ENCODE data around the gene LHFPL6.

Gene LHFPL6

GRCh38 chr13:39602277-39602613, 748 bp downstream of the LHFPL6 start:
- H3K36me3 ChIP-seq (ENCODE audit: insufficient read depth, low read length): no peaks in the 10 kb centered on the region
- H2AFZ ChIP-seq (ENCODE audit: low read length): no peak overlapping the region
- H3K9ac ChIP-seq (ENCODE audit: low read length): no peak overlapping the region
- 0 out of 2 replicates have a peak, but pooled peaks cover 4% of the 10 kb centered on the region for H3K27me3 ChIP-seq (ENCODE audit: insufficient read depth, low read length)
- H3K4me2 ChIP-seq (ENCODE audit: low read length): peak overlapping the region; percentile 46; the same call in 1 of the 2 replicates
- no peaks in the 10 kb centered on the region for H3F3A ChIP-seq (ENCODE audit: insufficient read depth, low read length)
- H3K4me3 ChIP-seq (ENCODE audit: low read depth, low read length, poor library complexity, severe bottlenecking): peak overlapping the region; percentile 33
- H3K4me1 ChIP-seq (ENCODE audit: insufficient read depth, low read length, severe bottlenecking): no peaks in the 10 kb centered on the region
- H4K20me1 ChIP-seq (ENCODE audit: insufficient read depth, low read length): no peaks in the 10 kb centered on the region
- TF ChIP-seq, protein P1, sequence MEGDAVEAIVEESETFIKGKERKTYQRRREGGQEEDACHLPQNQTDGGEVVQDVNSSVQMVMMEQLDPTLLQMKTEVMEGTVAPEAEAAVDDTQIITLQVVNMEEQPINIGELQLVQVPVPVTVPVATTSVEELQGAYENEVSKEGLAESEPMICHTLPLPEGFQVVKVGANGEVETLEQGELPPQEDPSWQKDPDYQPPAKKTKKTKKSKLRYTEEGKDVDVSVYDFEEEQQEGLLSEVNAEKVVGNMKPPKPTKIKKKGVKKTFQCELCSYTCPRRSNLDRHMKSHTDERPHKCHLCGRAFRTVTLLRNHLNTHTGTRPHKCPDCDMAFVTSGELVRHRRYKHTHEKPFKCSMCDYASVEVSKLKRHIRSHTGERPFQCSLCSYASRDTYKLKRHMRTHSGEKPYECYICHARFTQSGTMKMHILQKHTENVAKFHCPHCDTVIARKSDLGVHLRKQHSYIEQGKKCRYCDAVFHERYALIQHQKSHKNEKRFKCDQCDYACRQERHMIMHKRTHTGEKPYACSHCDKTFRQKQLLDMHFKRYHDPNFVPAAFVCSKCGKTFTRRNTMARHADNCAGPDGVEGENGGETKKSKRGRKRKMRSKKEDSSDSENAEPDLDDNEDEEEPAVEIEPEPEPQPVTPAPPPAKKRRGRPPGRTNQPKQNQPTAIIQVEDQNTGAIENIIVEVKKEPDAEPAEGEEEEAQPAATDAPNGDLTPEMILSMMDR (IDR thresholded peaks at IDR 0.05; ENCODE audit: low read length): no peak
- no peak for TF ChIP-seq EZH2 (IDR thresholded peaks at IDR 0.05; ENCODE audit: borderline replicate concordance, low read length)
- no peaks in the 10 kb centered on the region for H3K9me3 ChIP-seq (ENCODE audit: low read length)
- H3K79me2 ChIP-seq (ENCODE audit: insufficient read depth, low read length): no peaks in the 10 kb centered on the region
- H3K27ac ChIP-seq (ENCODE audit: low read depth, low read length, poor library complexity, severe bottlenecking): no peak overlapping the region
- no peaks in the 10 kb centered on the region for H3K9me2 ChIP-seq (ENCODE audit: low read depth, low read length)

GRCh38 chr13:39601636-39602035, 1.4 kb downstream of the LHFPL6 start:
- Histone ChIP-seq H4K20me1 (ENCODE audit: insufficient read depth, low read length) (no peaks in the 10 kb centered on the region), H3K9me2 (ENCODE audit: low read depth, low read length) (no peaks in the 10 kb centered on the region), H3K4me1 (ENCODE audit: insufficient read depth, low read length, severe bottlenecking) (no peaks in the 10 kb centered on the region), H3K9ac (ENCODE audit: low read length) (no peak overlapping the region), H3K79me2 (ENCODE audit: insufficient read depth, low read length) (no peaks in the 10 kb centered on the region), H3K9me3 (ENCODE audit: low read length) (no peaks in the 10 kb centered on the region), H3F3A (ENCODE audit: insufficient read depth, low read length) (no peaks in the 10 kb centered on the region), H3K4me2 (ENCODE audit: low read length) (no peak overlapping the region), H2AFZ (ENCODE audit: low read length) (no peak overlapping the region), H3K27ac (ENCODE audit: low read depth, low read length, poor library complexity, severe bottlenecking) (no peak overlapping the region), H3K4me3 (ENCODE audit: low read depth, low read length, poor library complexity, severe bottlenecking) (no peak overlapping the region), H3K36me3 (ENCODE audit: insufficient read depth, low read length) (no peaks in the 10 kb centered on the region), H3K27me3 (ENCODE audit: insufficient read depth, low read length) (0 out of 2 replicates have a peak, but pooled peaks cover 4% of the 10 kb centered on the region)
- TF ChIP-seq, protein P1 (IDR thresholded peaks at IDR 0.05; ENCODE audit: low read length): no peak
- TF ChIP-seq EZH2 (IDR thresholded peaks at IDR 0.05; ENCODE audit: borderline replicate concordance, low read length): no peak

- H3K9me2 ChIP-seq (ENCODE audit: low read depth, low read length): no peaks in the 10 kb centered on the region
- H3K4me2 ChIP-seq (ENCODE audit: low read length): no peak overlapping the region
- H3K36me3 ChIP-seq (ENCODE audit: insufficient read depth, low read length): no peaks in the 10 kb centered on the region
- no peak overlapping the region for H2AFZ ChIP-seq (ENCODE audit: low read length)
- H3K4me3 ChIP-seq (ENCODE audit: low read depth, low read length, poor library complexity, severe bottlenecking): no peak overlapping the region
- no peaks in the 10 kb centered on the region for H3K4me1 ChIP-seq (ENCODE audit: insufficient read depth, low read length, severe bottlenecking)
- no peaks in the 10 kb centered on the region for H3K79me2 ChIP-seq (ENCODE audit: insufficient read depth, low read length)
- no peak overlapping the region for H3K9ac ChIP-seq (ENCODE audit: low read length)
- H4K20me1 ChIP-seq (ENCODE audit: insufficient read depth, low read length): no peaks in the 10 kb centered on the region
- H3F3A ChIP-seq (ENCODE audit: insufficient read depth, low read length): no peaks in the 10 kb centered on the region
- no peak overlapping the region for H3K27ac ChIP-seq (ENCODE audit: low read depth, low read length, poor library complexity, severe bottlenecking)
- 0 out of 2 replicates have a peak, but pooled peaks cover 3% of the 10 kb centered on the region for H3K27me3 ChIP-seq (ENCODE audit: insufficient read depth, low read length)
- no peaks in the 10 kb centered on the region for H3K9me3 ChIP-seq (ENCODE audit: low read length)
- no peak for TF ChIP-seq EZH2 (IDR thresholded peaks at IDR 0.05; ENCODE audit: borderline replicate concordance, low read length)
- TF ChIP-seq, protein P1 (IDR thresholded peaks at IDR 0.05; ENCODE audit: low read length): no peak
Measured at GRCh38 chr13:39600766-39601165, 2.2 kb downstream of the LHFPL6 start.

Data from OCI-LY1 (cell line).